Liver (tissue), 9 donors: ENCODE data around the gene PHTF2. TPM values are rescaled to one million over a fixed set of nuclear protein-coding genes. Genes with fewer than 3 reads are reported as not detected.
A peak's percentile ranks its signal among the peaks of the same experiment; 100 is the strongest.

ENCODE experiments used
- DNase-seq: peaks from one replicate; pipeline ENCODE4 v3.0.0-alpha.2; 2017; ENCODE audit warnings: low spot score
- H3K27ac ChIP-seq, 2 donors: one replicate each; pipeline ENCODE4 v1.7.0; 2013; ENCODE audit warnings: inconsistent platforms in 2 of 2, low read length in 2 of 2, control low read depth in 1 of 2, low read depth in 1 of 2, mild to moderate bottlenecking in 1 of 2
- H3K27me3 ChIP-seq, 4 donors: one replicate each; pipeline versions ENCODE4 v1.6.1 to v1.7.0; 2013; ENCODE audit warnings: low read length in 3 of 4, inconsistent platforms in 1 of 4, mild to moderate bottlenecking in 1 of 4, moderate library complexity in 1 of 4; ENCODE audit not compliant: control insufficient read depth in 4 of 4, insufficient read depth in 4 of 4
- H3K36me3 ChIP-seq, 4 donors: one replicate each; pipeline versions ENCODE4 v1.6.1 to v1.7.0; 2013; ENCODE audit warnings: low read length in 3 of 4, mild to moderate bottlenecking in 3 of 4, low read depth in 1 of 4, moderate library complexity in 1 of 4; ENCODE audit not compliant: control insufficient read depth in 4 of 4, insufficient read depth in 3 of 4
- H3K4me1 ChIP-seq, 4 donors: one replicate each; pipeline versions ENCODE4 v1.6.1 to v1.7.0; 2013; ENCODE audit warnings: low read length in 3 of 4, mild to moderate bottlenecking in 3 of 4, moderate library complexity in 1 of 4; ENCODE audit not compliant: control insufficient read depth in 4 of 4, insufficient read depth in 4 of 4
- H3K4me3 ChIP-seq, 3 donors: one replicate each; pipeline versions ENCODE4 v1.6.1 to v1.7.0; 2013; ENCODE audit warnings: low read length in 3 of 3, control low read depth in 1 of 3, low read depth in 1 of 3, mild to moderate bottlenecking in 1 of 3
- H3K9ac ChIP-seq, 2 donors: one replicate each; pipeline ENCODE4 v1.7.0; 2013; ENCODE audit warnings: low read length in 2 of 2, mild to moderate bottlenecking in 2 of 2, moderate library complexity in 2 of 2, control low read depth in 1 of 2, low read depth in 1 of 2
- H3K9me3 ChIP-seq, 4 donors: one replicate each; pipeline versions ENCODE4 v1.6.1 to v1.7.0; 2013; ENCODE audit warnings: low read length in 3 of 4; ENCODE audit not compliant: control insufficient read depth in 4 of 4
- ATF3 ChIP-seq: IDR thresholded peaks from 2 replicates; pipeline ENCODE4 v1.6.1; 2016; ENCODE audit warnings: antibody characterized with exemption
- CTCF ChIP-seq: fragments of 150-350 bp; IDR thresholded peaks from 2 replicates; pipeline ENCODE4 v1.5.1; 2017; ENCODE audit warnings: improper control_type of control experiment, low read depth, low read length; ENCODE audit not compliant: missing input control
- EGR1 ChIP-seq, 2 donors: IDR thresholded peaks; 2 replicates each; pipeline ENCODE4 v1.6.1; 2016 to 2018; ENCODE audit warnings: antibody characterized with exemption in 2 of 2, low read depth in 2 of 2
- FOXA1 ChIP-seq: IDR thresholded peaks from 2 replicates; pipeline ENCODE4 v1.6.1; 2016; ENCODE audit warnings: antibody characterized with exemption
- FOXA2 ChIP-seq: IDR thresholded peaks from 2 replicates; pipeline ENCODE4 v1.6.1; 2016; ENCODE audit warnings: antibody characterized with exemption
- GABPA ChIP-seq, 2 donors: IDR thresholded peaks in 1 of 2; conservative IDR thresholded peaks in 1 of 2; 2 replicates each; pipeline ENCODE4 v1.6.1; 2016; ENCODE audit warnings: antibody characterized with exemption in 2 of 2, mild to moderate bottlenecking in 1 of 2, moderate library complexity in 1 of 2
- HNF4A ChIP-seq, 2 donors: conservative IDR thresholded peaks; 2 replicates each; pipeline ENCODE4 v1.6.1; 2016; ENCODE audit warnings: antibody characterized with exemption in 2 of 2, mild to moderate bottlenecking in 2 of 2
- HNF4G ChIP-seq: IDR thresholded peaks from 2 replicates; pipeline ENCODE4 v1.6.1; 2016; ENCODE audit warnings: antibody characterized with exemption
- JUND ChIP-seq, 2 donors: IDR thresholded peaks; 2 replicates each; pipeline ENCODE4 v1.6.1; 2016; ENCODE audit warnings: antibody characterized with exemption in 2 of 2
- MAX ChIP-seq: IDR thresholded peaks from 2 replicates; pipeline ENCODE4 v1.6.1; 2016; ENCODE audit warnings: antibody characterized with exemption
- RAD21 ChIP-seq, 2 donors: IDR thresholded peaks; 2 replicates each; pipeline ENCODE4 v1.6.1; 2016; ENCODE audit warnings: antibody characterized with exemption in 2 of 2, mild to moderate bottlenecking in 2 of 2
- REST ChIP-seq: IDR thresholded peaks from 2 replicates; pipeline ENCODE4 v1.6.1; 2016; ENCODE audit warnings: antibody characterized with exemption, mild to moderate bottlenecking
- RXRA ChIP-seq, 2 donors: IDR thresholded peaks; 2 replicates each; pipeline ENCODE4 v1.6.1; 2017 to 2018; ENCODE audit warnings: antibody characterized with exemption in 2 of 2, mild to moderate bottlenecking in 1 of 2
- SP1 ChIP-seq: IDR thresholded peaks from 2 replicates; pipeline ENCODE4 v1.6.1; 2018; ENCODE audit warnings: antibody characterized with exemption, mild to moderate bottlenecking
- TAF1 ChIP-seq: conservative IDR thresholded peaks from 2 replicates; pipeline ENCODE4 v1.6.1; 2016; ENCODE audit warnings: antibody characterized with exemption, mild to moderate bottlenecking
- YY1 ChIP-seq: IDR thresholded peaks from 2 replicates; pipeline ENCODE4 v1.6.1; 2016; ENCODE audit warnings: antibody characterized with exemption, mild to moderate bottlenecking
- ZBTB33 ChIP-seq: IDR thresholded peaks from 2 replicates; pipeline ENCODE4 v1.6.1; 2016; ENCODE audit warnings: antibody characterized with exemption
- WGBS: extraction: QIAGEN DNeasy Blood & Tissue Kit; methylation state at CpG from one replicate; pipeline ENCODE4 v1.1.7; 2013; 5-methylcytosine and 5-hydroxymethylcytosine counted together
- polyA plus RNA-seq, 2 donors: library from polyadenylated mRNA; stranded (reverse) in 1 of 2; unstranded in 1 of 2; fragments of 200-250 nt in 1 of 2; fragments of >200 nt in 1 of 2; fragmentation: Nextera tagmentation in 1 of 2; extraction: Ambion mirVana in 1 of 2; gene quantifications; one replicate each; pipeline versions ENCODE4 v1.2.1 to v1.2.3, GENCODE V29; 2013 to 2015
- total RNA-seq, 2 donors: library from RNA; depleted of rRNA; stranded (reverse); fragments of >200 nt; gene quantifications; one replicate each; pipeline ENCODE4 v1.2.3, GENCODE V29; 2014
- donor health status: healthy.
- donor health status: healthy.
- donor health status: healthy.
- donor health status: healthy.
- donor health status: healthy.

The PHTF2 gene
- total and polyA plus RNA-seq, 4 donors = 2.2 to 7.3 (median 4.7) TPM

- WGBS = 67% methylated on average over 1 of the region's 1 CpG
- Histone ChIP-seq H3K9me3 (no peaks in the 10 kb centered on the region), H3K9ac (no peak overlapping the region), H3K4me1 (no peaks in the 10 kb centered on the region), H3K27ac (no peak overlapping the region), H3K27me3 (no peaks in the 10 kb centered on the region), H3K36me3 (no peaks in the 10 kb centered on the region), H3K4me3 (no peak overlapping the region)
- no peak for DNase-seq
- TF ChIP-seq CTCF = peak; percentile 6
- no peak for TF ChIP-seq YY1
- no peak for TF ChIP-seq HNF4A (conservative IDR thresholded peaks at IDR 0.05)
- peak in 1 of 2 donors; percentile 58 for TF ChIP-seq RAD21 (IDR thresholded peaks at IDR 0.05)
- no peak for TF ChIP-seq MAX
- TF ChIP-seq JUND (IDR thresholded peaks at IDR 0.05) = no peak
- no peak for TF ChIP-seq HNF4G
- TF ChIP-seq EGR1 (IDR thresholded peaks at IDR 0.05; ENCODE audit: low read depth in 2 of 2) = no peak
- no peak for TF ChIP-seq TAF1
- TF ChIP-seq ZBTB33 = no peak
Observed at GRCh38 chr7:77935652-77936348, 137.2 kb downstream of the PHTF2 start.

GRCh38 chr7:77940647-77941046 lies 142.1 kb downstream of the PHTF2 start:
- Histone ChIP-seq H3K4me1 (no peaks in the 10 kb centered on the region), H3K36me3 (no peaks in the 10 kb centered on the region), H3K9me3 (no peaks in the 10 kb centered on the region), H3K27me3 (no peaks in the 10 kb centered on the region), H3K4me3 (no peak overlapping the region), H3K9ac (no peak overlapping the region), H3K27ac (no peak overlapping the region)
- no peak for DNase-seq
- TF ChIP-seq TAF1 (no peak), RXRA (IDR thresholded peaks at IDR 0.05) (no peak), GABPA (IDR thresholded peaks at IDR 0.05 in 1 of 2, conservative IDR thresholded peaks at IDR 0.05 in 1 of 2) (no peak), MAX (no peak), ATF3 (no peak), FOXA1 (no peak), EGR1 (IDR thresholded peaks at IDR 0.05; ENCODE audit: low read depth in 2 of 2) (no peak), JUND (IDR thresholded peaks at IDR 0.05) (no peak), CTCF (peak; percentile 59), SP1 (no peak), RAD21 (IDR thresholded peaks at IDR 0.05) (peak; percentile 79 to 80), YY1 (no peak), FOXA2 (no peak), REST (no peak), HNF4A (conservative IDR thresholded peaks at IDR 0.05) (no peak)
